Liver (tissue), 9 donors: ENCODE results near the gene PTPRB. TPM values are rescaled to one million over a fixed set of nuclear protein-coding genes. Genes with fewer than 3 reads are reported as not detected.

Experiments used
- DNase-seq: peaks from one replicate; pipeline ENCODE4 v3.0.0-alpha.2; 2017; ENCODE audit warnings: low spot score
- H3K27ac ChIP-seq, 2 donors: one replicate each; pipeline ENCODE4 v1.7.0; 2013; ENCODE audit warnings: inconsistent platforms in 2 of 2, low read length in 2 of 2, control low read depth in 1 of 2, low read depth in 1 of 2, mild to moderate bottlenecking in 1 of 2
- H3K27me3 ChIP-seq, 4 donors: one replicate each; pipeline versions ENCODE4 v1.6.1 to v1.7.0; 2013; ENCODE audit warnings: low read length in 3 of 4, inconsistent platforms in 1 of 4, mild to moderate bottlenecking in 1 of 4, moderate library complexity in 1 of 4; ENCODE audit not compliant: control insufficient read depth in 4 of 4, insufficient read depth in 4 of 4
- H3K36me3 ChIP-seq, 4 donors: one replicate each; pipeline versions ENCODE4 v1.6.1 to v1.7.0; 2013; ENCODE audit warnings: low read length in 3 of 4, mild to moderate bottlenecking in 3 of 4, low read depth in 1 of 4, moderate library complexity in 1 of 4; ENCODE audit not compliant: control insufficient read depth in 4 of 4, insufficient read depth in 3 of 4
- H3K4me1 ChIP-seq, 4 donors: one replicate each; pipeline versions ENCODE4 v1.6.1 to v1.7.0; 2013; ENCODE audit warnings: low read length in 3 of 4, mild to moderate bottlenecking in 3 of 4, moderate library complexity in 1 of 4; ENCODE audit not compliant: control insufficient read depth in 4 of 4, insufficient read depth in 4 of 4
- H3K4me3 ChIP-seq, 3 donors: one replicate each; pipeline versions ENCODE4 v1.6.1 to v1.7.0; 2013; ENCODE audit warnings: low read length in 3 of 3, control low read depth in 1 of 3, low read depth in 1 of 3, mild to moderate bottlenecking in 1 of 3
- H3K9ac ChIP-seq, 2 donors: one replicate each; pipeline ENCODE4 v1.7.0; 2013; ENCODE audit warnings: low read length in 2 of 2, mild to moderate bottlenecking in 2 of 2, moderate library complexity in 2 of 2, control low read depth in 1 of 2, low read depth in 1 of 2
- H3K9me3 ChIP-seq, 4 donors: one replicate each; pipeline versions ENCODE4 v1.6.1 to v1.7.0; 2013; ENCODE audit warnings: low read length in 3 of 4; ENCODE audit not compliant: control insufficient read depth in 4 of 4
- CTCF ChIP-seq: fragments of 150-350 bp; IDR thresholded peaks from 2 replicates; pipeline ENCODE4 v1.5.1; 2017; ENCODE audit warnings: improper control_type of control experiment, low read depth, low read length; ENCODE audit not compliant: missing input control
- EGR1 ChIP-seq, 2 donors: IDR thresholded peaks; 2 replicates each; pipeline ENCODE4 v1.6.1; 2016 to 2018; ENCODE audit warnings: antibody characterized with exemption in 2 of 2, low read depth in 2 of 2
- FOXA1 ChIP-seq: IDR thresholded peaks from 2 replicates; pipeline ENCODE4 v1.6.1; 2016; ENCODE audit warnings: antibody characterized with exemption
- FOXA2 ChIP-seq: IDR thresholded peaks from 2 replicates; pipeline ENCODE4 v1.6.1; 2016; ENCODE audit warnings: antibody characterized with exemption
- GABPA ChIP-seq, 2 donors: IDR thresholded peaks in 1 of 2; conservative IDR thresholded peaks in 1 of 2; 2 replicates each; pipeline ENCODE4 v1.6.1; 2016; ENCODE audit warnings: antibody characterized with exemption in 2 of 2, mild to moderate bottlenecking in 1 of 2, moderate library complexity in 1 of 2
- HNF4A ChIP-seq, 2 donors: conservative IDR thresholded peaks; 2 replicates each; pipeline ENCODE4 v1.6.1; 2016; ENCODE audit warnings: antibody characterized with exemption in 2 of 2, mild to moderate bottlenecking in 2 of 2
- HNF4G ChIP-seq: IDR thresholded peaks from 2 replicates; pipeline ENCODE4 v1.6.1; 2016; ENCODE audit warnings: antibody characterized with exemption
- JUND ChIP-seq, 2 donors: IDR thresholded peaks; 2 replicates each; pipeline ENCODE4 v1.6.1; 2016; ENCODE audit warnings: antibody characterized with exemption in 2 of 2
- MAX ChIP-seq: IDR thresholded peaks from 2 replicates; pipeline ENCODE4 v1.6.1; 2016; ENCODE audit warnings: antibody characterized with exemption
- NR2F2 ChIP-seq: IDR thresholded peaks from 2 replicates; pipeline ENCODE4 v1.6.1; 2016; ENCODE audit warnings: antibody characterized with exemption
- RAD21 ChIP-seq, 2 donors: IDR thresholded peaks; 2 replicates each; pipeline ENCODE4 v1.6.1; 2016; ENCODE audit warnings: antibody characterized with exemption in 2 of 2, mild to moderate bottlenecking in 2 of 2
- REST ChIP-seq: IDR thresholded peaks from 2 replicates; pipeline ENCODE4 v1.6.1; 2016; ENCODE audit warnings: antibody characterized with exemption, mild to moderate bottlenecking
- RXRA ChIP-seq, 2 donors: IDR thresholded peaks; 2 replicates each; pipeline ENCODE4 v1.6.1; 2017 to 2018; ENCODE audit warnings: antibody characterized with exemption in 2 of 2, mild to moderate bottlenecking in 1 of 2
- TAF1 ChIP-seq: conservative IDR thresholded peaks from 2 replicates; pipeline ENCODE4 v1.6.1; 2016; ENCODE audit warnings: antibody characterized with exemption, mild to moderate bottlenecking
- YY1 ChIP-seq: IDR thresholded peaks from 2 replicates; pipeline ENCODE4 v1.6.1; 2016; ENCODE audit warnings: antibody characterized with exemption, mild to moderate bottlenecking
- ZBTB33 ChIP-seq: IDR thresholded peaks from 2 replicates; pipeline ENCODE4 v1.6.1; 2016; ENCODE audit warnings: antibody characterized with exemption
- WGBS: extraction: QIAGEN DNeasy Blood & Tissue Kit; methylation state at CpG from one replicate; pipeline ENCODE4 v1.1.7; 2013; 5-methylcytosine and 5-hydroxymethylcytosine counted together
- polyA plus RNA-seq, 2 donors: library from polyadenylated mRNA; stranded (reverse) in 1 of 2; unstranded in 1 of 2; fragments of 200-250 nt in 1 of 2; fragments of >200 nt in 1 of 2; fragmentation: Nextera tagmentation in 1 of 2; extraction: Ambion mirVana in 1 of 2; gene quantifications; one replicate each; pipeline versions ENCODE4 v1.2.1 to v1.2.3, GENCODE V29; 2013 to 2015
- total RNA-seq, 2 donors: library from RNA; depleted of rRNA; stranded (reverse); fragments of >200 nt; gene quantifications; one replicate each; pipeline ENCODE4 v1.2.3, GENCODE V29; 2014
- donor health status: healthy.
- donor health status: healthy.
- donor health status: healthy.
- donor health status: healthy.
- donor health status: healthy.

The PTPRB gene
- total and polyA plus RNA-seq, 4 donors, result 6.3 to 64.9 (median 8.4) TPM

GRCh38 chr12:70561550-70561949 is 75.7 kb downstream of the PTPRB start:
- no peaks in the 10 kb centered on the region for H3K27me3 ChIP-seq
- H3K4me1 ChIP-seq, result no peaks in the 10 kb centered on the region
- no peak for TF ChIP-seq GABPA (IDR thresholded peaks at IDR 0.05 in 1 of 2, conservative IDR thresholded peaks at IDR 0.05 in 1 of 2)
- TF ChIP-seq JUND (IDR thresholded peaks at IDR 0.05), result no peak
- TF ChIP-seq EGR1 (IDR thresholded peaks at IDR 0.05; ENCODE audit: low read depth in 2 of 2), result no peak
- TF ChIP-seq RAD21 (IDR thresholded peaks at IDR 0.05), result no peak
- no peak for TF ChIP-seq YY1
- no peak for TF ChIP-seq REST
- no peak for TF ChIP-seq TAF1
- no peak for TF ChIP-seq NR2F2
- no peak for TF ChIP-seq CTCF
- TF ChIP-seq HNF4G, result no peak
- no peak for TF ChIP-seq FOXA2
- TF ChIP-seq FOXA1, result no peak
- TF ChIP-seq HNF4A (conservative IDR thresholded peaks at IDR 0.05), result no peak
- no peak for TF ChIP-seq RXRA (IDR thresholded peaks at IDR 0.05)
- no peak for DNase-seq
- H3K4me3 ChIP-seq, result no peak overlapping the region
- no peaks in the 10 kb centered on the region for H3K9me3 ChIP-seq
- H3K27ac ChIP-seq, result no peak overlapping the region
- 76% methylated on average over 4 of the region's 4 CpGs for WGBS
- H3K9ac ChIP-seq, result no peak overlapping the region
- no peaks in the 10 kb centered on the region for H3K36me3 ChIP-seq

GRCh38 chr12:70560671-70561070 is 76.6 kb downstream of the PTPRB start:
- Histone ChIP-seq H3K36me3 (no peaks in the 10 kb centered on the region), H3K9me3 (no peaks in the 10 kb centered on the region), H3K27ac (no peak overlapping the region), H3K4me3 (no peak overlapping the region), H3K27me3 (no peaks in the 10 kb centered on the region), H3K4me1 (no peaks in the 10 kb centered on the region), H3K9ac (no peak overlapping the region)
- no peak for TF ChIP-seq ZBTB33
- TF ChIP-seq TAF1, result no peak
- TF ChIP-seq MAX, result no peak
- TF ChIP-seq JUND (IDR thresholded peaks at IDR 0.05), result no peak
- TF ChIP-seq FOXA2, result no peak
- no peak for TF ChIP-seq RXRA (IDR thresholded peaks at IDR 0.05)
- no peak for DNase-seq
- 82% methylated on average over 7 of the region's 7 CpGs for WGBS
